ENCODE data around the gene RESP18.

RESP18 gene

GRCh38 chr2:219325657-219326315 lies 6.8 kb downstream of the RESP18 start:
- H3K79me1 ChIP-seq (replicated peaks; ENCODE audit: low read length, poor library complexity, severe bottlenecking) = no peaks in the 10 kb centered on the region
- no peaks in the 10 kb centered on the region for H3K36me3 ChIP-seq (ENCODE audit: control insufficient read depth in 1 of 2, insufficient read depth in 2 of 2, low read depth in 1 of 2, low read length in 2 of 2)
- no peak overlapping the region for H3K4ac ChIP-seq (ENCODE audit: low read depth in 1 of 2, low read length in 2 of 2)
- H2BK15ac ChIP-seq (ENCODE audit: low read depth, poor library complexity, severe bottlenecking) = no peak overlapping the region
- H3K14ac ChIP-seq (ENCODE audit: low read length in 2 of 2) = no peak overlapping the region
- H2BK120ac ChIP-seq (ENCODE audit: low read depth, low read length) = no peak overlapping the region
- no peak overlapping the region for H3K27ac ChIP-seq (ENCODE audit: low read length, poor library complexity, severe bottlenecking)
- no peak overlapping the region for H3K4me2 ChIP-seq (ENCODE audit: low read length, poor library complexity, severe bottlenecking)
- peaks cover 85 to 87% of the 10 kb centered on the region in 2 experiments for H3K27me3 ChIP-seq (ENCODE audit: control insufficient read depth in 1 of 2, insufficient read depth in 1 of 2, low read length in 2 of 2)
- no peak overlapping the region for H3K18ac ChIP-seq (ENCODE audit: low read depth in 1 of 2, low read length in 2 of 2)
- no peaks in the 10 kb centered on the region for H3K4me1 ChIP-seq (ENCODE audit: control insufficient read depth, insufficient read depth, low read depth, low read length)
- H4K91ac ChIP-seq (ENCODE audit: low read length) = no peak overlapping the region
- H4K8ac ChIP-seq (ENCODE audit: low read length) = no peak overlapping the region
- no peaks in the 10 kb centered on the region for H3K9me3 ChIP-seq (ENCODE audit: control insufficient read depth, low read length)
- H2AFZ ChIP-seq (ENCODE audit: low read depth, low read length) = no peak overlapping the region
- H2AK5ac ChIP-seq (ENCODE audit: low read length, severe bottlenecking) = no peak overlapping the region
- DNase-seq = no peak
- WGBS = 81% methylated on average over 9 of the region's 9 CpGs
- no peak overlapping the region for H2BK12ac ChIP-seq (ENCODE audit: low read length in 2 of 2)
- H2BK5ac ChIP-seq (ENCODE audit: low read depth, low read length, poor library complexity, severe bottlenecking) = no peak overlapping the region
- no peak overlapping the region for H3K23ac ChIP-seq (ENCODE audit: low read length in 2 of 2)
- no peak overlapping the region for H3K4me3 ChIP-seq (ENCODE audit: insufficient read depth in 1 of 2, low read depth in 1 of 2, low read length in 2 of 2)
- no peak overlapping the region for H3K9ac ChIP-seq (ENCODE audit: low read length)

GRCh38 chr2:219325136-219325535 lies 7.4 kb downstream of the RESP18 start:
- Histone ChIP-seq H2BK15ac (ENCODE audit: low read depth, poor library complexity, severe bottlenecking) (no peak overlapping the region), H3K9me3 (ENCODE audit: control insufficient read depth, low read length) (no peaks in the 10 kb centered on the region), H4K91ac (ENCODE audit: low read length) (no peak overlapping the region), H3K9ac (ENCODE audit: low read length) (no peak overlapping the region), H3K36me3 (ENCODE audit: control insufficient read depth in 1 of 2, insufficient read depth in 2 of 2, low read depth in 1 of 2, low read length in 2 of 2) (no peaks in the 10 kb centered on the region), H2BK120ac (ENCODE audit: low read depth, low read length) (no peak overlapping the region), H2AFZ (ENCODE audit: low read depth, low read length) (no peak overlapping the region), H2AK5ac (ENCODE audit: low read length, severe bottlenecking) (no peak overlapping the region), H3K4me3 (ENCODE audit: insufficient read depth in 1 of 2, low read depth in 1 of 2, low read length in 2 of 2) (no peak overlapping the region), H3K4ac (ENCODE audit: low read depth in 1 of 2, low read length in 2 of 2) (no peak overlapping the region), H3K4me1 (ENCODE audit: control insufficient read depth, insufficient read depth, low read depth, low read length) (no peaks in the 10 kb centered on the region), H4K8ac (ENCODE audit: low read length) (no peak overlapping the region), H3K27ac (ENCODE audit: low read length, poor library complexity, severe bottlenecking) (no peak overlapping the region), H3K4me2 (ENCODE audit: low read length, poor library complexity, severe bottlenecking) (no peak overlapping the region), H3K79me1 (replicated peaks; ENCODE audit: low read length, poor library complexity, severe bottlenecking) (no peaks in the 10 kb centered on the region), H3K14ac (ENCODE audit: low read length in 2 of 2) (no peak overlapping the region), H3K18ac (ENCODE audit: low read depth in 1 of 2, low read length in 2 of 2) (no peak overlapping the region), H3K23ac (ENCODE audit: low read length in 2 of 2) (no peak overlapping the region), H2BK5ac (ENCODE audit: low read depth, low read length, poor library complexity, severe bottlenecking) (no peak overlapping the region), H2BK12ac (ENCODE audit: low read length in 2 of 2) (no peak overlapping the region), H3K27me3 (ENCODE audit: control insufficient read depth in 1 of 2, insufficient read depth in 1 of 2, low read length in 2 of 2) (peaks cover 79 to 81% of the 10 kb centered on the region in 2 experiments)
- 100% methylated on average over 3 of the region's 4 CpGs for WGBS
- DNase-seq = no peak

- no peaks in the 10 kb centered on the region for H3K79me1 ChIP-seq (replicated peaks; ENCODE audit: low read length, poor library complexity, severe bottlenecking)
- H3K14ac ChIP-seq (ENCODE audit: low read length in 2 of 2) = no peak overlapping the region
- H2BK5ac ChIP-seq (ENCODE audit: low read depth, low read length, poor library complexity, severe bottlenecking) = no peak overlapping the region
- no peak overlapping the region for H3K4me2 ChIP-seq (ENCODE audit: low read length, poor library complexity, severe bottlenecking)
- H3K4me3 ChIP-seq (ENCODE audit: insufficient read depth in 1 of 2, low read depth in 1 of 2, low read length in 2 of 2) = no peak overlapping the region
- H2BK12ac ChIP-seq (ENCODE audit: low read length in 2 of 2) = no peak overlapping the region
- H2AFZ ChIP-seq (ENCODE audit: low read depth, low read length) = no peak overlapping the region
- H3K9ac ChIP-seq (ENCODE audit: low read length) = no peak overlapping the region
- H3K9me3 ChIP-seq (ENCODE audit: control insufficient read depth, low read length) = no peaks in the 10 kb centered on the region
- no peaks in the 10 kb centered on the region for H3K4me1 ChIP-seq (ENCODE audit: control insufficient read depth, insufficient read depth, low read depth, low read length)
- no peak for DNase-seq
- H2AK5ac ChIP-seq (ENCODE audit: low read length, severe bottlenecking) = no peak overlapping the region
- H2BK120ac ChIP-seq (ENCODE audit: low read depth, low read length) = no peak overlapping the region
- no peak overlapping the region for H2BK15ac ChIP-seq (ENCODE audit: low read depth, poor library complexity, severe bottlenecking)
- no peak overlapping the region for H3K27ac ChIP-seq (ENCODE audit: low read length, poor library complexity, severe bottlenecking)
- H4K8ac ChIP-seq (ENCODE audit: low read length) = no peak overlapping the region
- H3K23ac ChIP-seq (ENCODE audit: low read length in 2 of 2) = no peak overlapping the region
- H3K36me3 ChIP-seq (ENCODE audit: control insufficient read depth in 1 of 2, insufficient read depth in 2 of 2, low read depth in 1 of 2, low read length in 2 of 2) = no peaks in the 10 kb centered on the region
- no peak overlapping the region for H3K18ac ChIP-seq (ENCODE audit: low read depth in 1 of 2, low read length in 2 of 2)
- H3K27me3 ChIP-seq (ENCODE audit: control insufficient read depth in 1 of 2, insufficient read depth in 1 of 2, low read length in 2 of 2) = peaks cover 63 to 64% of the 10 kb centered on the region in 2 experiments
- no peak overlapping the region for H3K4ac ChIP-seq (ENCODE audit: low read depth in 1 of 2, low read length in 2 of 2)
- no peak overlapping the region for H4K91ac ChIP-seq (ENCODE audit: low read length)
- 80% methylated on average over 3 of the region's 4 CpGs for WGBS
Measured at GRCh38 chr2:219323434-219323833, 9.1 kb downstream of the RESP18 start.

GRCh38 chr2:219314804-219315468 lies 17.6 kb downstream of the RESP18 start:
- no peak overlapping the region for H3K14ac ChIP-seq (ENCODE audit: low read length in 2 of 2)
- H2BK12ac ChIP-seq (ENCODE audit: low read length in 2 of 2) = no peak overlapping the region
- no peak overlapping the region for H4K8ac ChIP-seq (ENCODE audit: low read length)
- H3K9ac ChIP-seq (ENCODE audit: low read length) = no peak overlapping the region
- H2BK15ac ChIP-seq (ENCODE audit: low read depth, poor library complexity, severe bottlenecking) = no peak overlapping the region
- H3K27me3 ChIP-seq (ENCODE audit: control insufficient read depth in 1 of 2, insufficient read depth in 1 of 2, low read length in 2 of 2) = peaks cover 7 to 13% of the 10 kb centered on the region in 2 experiments
- no peak overlapping the region for H2AK5ac ChIP-seq (ENCODE audit: low read length, severe bottlenecking)
- 95% methylated on average over 15 of the region's 16 CpGs for WGBS
- no peaks in the 10 kb centered on the region for H3K9me3 ChIP-seq (ENCODE audit: control insufficient read depth, low read length)
- H3K23ac ChIP-seq (ENCODE audit: low read length in 2 of 2) = no peak overlapping the region
- H3K27ac ChIP-seq (ENCODE audit: low read length, poor library complexity, severe bottlenecking) = no peak overlapping the region
- no peaks in the 10 kb centered on the region for H3K79me1 ChIP-seq (replicated peaks; ENCODE audit: low read length, poor library complexity, severe bottlenecking)
- no peaks in the 10 kb centered on the region for H3K36me3 ChIP-seq (ENCODE audit: control insufficient read depth in 1 of 2, insufficient read depth in 2 of 2, low read depth in 1 of 2, low read length in 2 of 2)
- no peak overlapping the region for H3K4me2 ChIP-seq (ENCODE audit: low read length, poor library complexity, severe bottlenecking)
- no peak overlapping the region for H2AFZ ChIP-seq (ENCODE audit: low read depth, low read length)
- H2BK120ac ChIP-seq (ENCODE audit: low read depth, low read length) = no peak overlapping the region
- no peak overlapping the region for H3K18ac ChIP-seq (ENCODE audit: low read depth in 1 of 2, low read length in 2 of 2)
- DNase-seq = no peak
- no peak overlapping the region for H3K4ac ChIP-seq (ENCODE audit: low read depth in 1 of 2, low read length in 2 of 2)
- no peak overlapping the region for H3K4me3 ChIP-seq (ENCODE audit: insufficient read depth in 1 of 2, low read depth in 1 of 2, low read length in 2 of 2)
- H3K4me1 ChIP-seq (ENCODE audit: control insufficient read depth, insufficient read depth, low read depth, low read length) = no peaks in the 10 kb centered on the region
- H4K91ac ChIP-seq (ENCODE audit: low read length) = no peak overlapping the region
- H2BK5ac ChIP-seq (ENCODE audit: low read depth, low read length, poor library complexity, severe bottlenecking) = no peak overlapping the region

Measured in mesenchymal stem cell (in vitro differentiated cells and primary cell).